Left ventricle myocardium inferior (tissue), 1 donor: ENCODE data around the gene VSTM2A. TPM values are rescaled to one million over a fixed set of nuclear protein-coding genes. Genes with fewer than 3 reads are reported as not detected.

ENCODE experiments used
- DNase-seq: peaks from one replicate; pipeline ENCODE4 v3.0.0-alpha.2; 2020
- H3K27ac ChIP-seq: fragments of 200-600 bp; replicated peaks from 2 replicates; pipeline ENCODE4 v1.8.0; 2021
- H3K27me3 ChIP-seq: fragments of 200-600 bp; 2 replicates; pipeline ENCODE4 v1.8.0; 2021; ENCODE audit warnings: low read depth
- H3K36me3 ChIP-seq: fragments of 200-600 bp; 2 replicates; pipeline ENCODE4 v1.8.0; 2021
- H3K4me1 ChIP-seq: fragments of 200-600 bp; 2 replicates; pipeline ENCODE4 v1.8.0; 2021
- H3K4me3 ChIP-seq: fragments of 200-600 bp; 2 replicates; pipeline ENCODE4 v1.8.0; 2021; ENCODE audit warnings: mild to moderate bottlenecking, moderate library complexity
- H3K9me3 ChIP-seq: fragments of 200-600 bp; replicated peaks from 2 replicates; pipeline ENCODE4 v1.8.0; 2021
- CTCF ChIP-seq: fragments of 200-600 bp; IDR thresholded peaks from 2 replicates; pipeline ENCODE4 v1.8.0; 2021; ENCODE audit warnings: antibody characterized with exemption, mild to moderate bottlenecking, borderline replicate concordance
- intact Hi-C: fragments of 100-400 bp; cut with micrococcal nuclease; formaldehyde crosslinking; loops from one replicate; pipeline ENCODE4 v1.11.0; 2022
- total RNA-seq: library from RNA; stranded (reverse); fragmentation: NEBNext Ultra II Directional; extraction: Animal tissue kit (Norgen Biotek cat#: 25700); gene quantifications from one replicate; pipeline ENCODE4 v1.2.1, GENCODE V29; 2021
- donor health status: DM: no; HTN: yes; CAD: no; lungs with severe emphysema.

Gene VSTM2A
- total RNA-seq, 1 donor from 2014 or later = not detected

GRCh38 chr7:54544149-54544526, 2.0 kb downstream of the VSTM2A start:
- H3K36me3 ChIP-seq = no peaks in the 10 kb centered on the region
- H3K27me3 ChIP-seq = peaks cover 99% of the 10 kb centered on the region
- no peaks in the 10 kb centered on the region for H3K9me3 ChIP-seq
- no peak overlapping the region for H3K27ac ChIP-seq
- no peak overlapping the region for H3K4me3 ChIP-seq
- peaks cover 26% of the 10 kb centered on the region for H3K4me1 ChIP-seq
- no peak for DNase-seq
- no peak for TF ChIP-seq CTCF
- intact Hi-C loops = no loop called here

- Histone ChIP-seq H3K4me1 (peaks cover 26% of the 10 kb centered on the region), H3K27ac (no peak overlapping the region), H3K9me3 (no peaks in the 10 kb centered on the region), H3K4me3 (no peak overlapping the region), H3K27me3 (peaks cover 98% of the 10 kb centered on the region), H3K36me3 (no peaks in the 10 kb centered on the region)
- intact Hi-C loops = no loop called here
- no peak for DNase-seq
- TF ChIP-seq CTCF = no peak
These were observed 2.5 kb downstream of the VSTM2A start for GRCh38 chr7:54544527-54545240.

GRCh38 chr7:54545241-54545563, 3.0 kb downstream of the VSTM2A start:
- no peak for TF ChIP-seq CTCF
- peaks cover 98% of the 10 kb centered on the region for H3K27me3 ChIP-seq

GRCh38 chr7:54546081-54546985, 4.2 kb downstream of the VSTM2A start:
- DNase-seq = no peak
- H3K27me3 ChIP-seq = peaks cover 87% of the 10 kb centered on the region
- H3K36me3 ChIP-seq = no peaks in the 10 kb centered on the region
- peaks cover 25% of the 10 kb centered on the region for H3K4me1 ChIP-seq
- intact Hi-C loops = no loop called here
- no peaks in the 10 kb centered on the region for H3K9me3 ChIP-seq
- peak overlapping the region; percentile 50 for H3K4me3 ChIP-seq
- TF ChIP-seq CTCF = no peak
- H3K27ac ChIP-seq = no peak overlapping the region

More at GRCh38 chr7:54545241-54545563, 3.0 kb downstream of the VSTM2A start:
- no peak for DNase-seq
- Histone ChIP-seq H3K4me1 (peaks cover 26% of the 10 kb centered on the region), H3K27ac (no peak overlapping the region), H3K9me3 (no peaks in the 10 kb centered on the region), H3K4me3 (no peak overlapping the region), H3K36me3 (no peaks in the 10 kb centered on the region)
- intact Hi-C loops = no loop called here

GRCh38 chr7:54546986-54547314, 4.8 kb downstream of the VSTM2A start:
- Histone ChIP-seq H3K9me3 (no peaks in the 10 kb centered on the region), H3K27ac (no peak overlapping the region), H3K4me1 (peaks cover 19% of the 10 kb centered on the region), H3K27me3 (peaks cover 81% of the 10 kb centered on the region), H3K36me3 (no peaks in the 10 kb centered on the region), H3K4me3 (peak overlapping the region; percentile 50)
- no peak for DNase-seq
- intact Hi-C loops = no loop called here
- TF ChIP-seq CTCF = no peak
